Stimulated activated CD4-positive, alpha-beta T cell treated with anti-CD3 and anti-CD28 coated beads, Interleukin-12 subunit alpha, Interleukin-12 subunit beta, amount 100 ng/mL, for 48 hours (primary cell): ENCODE measurements around the gene NR5A1.

Experiments used
- DNase-seq, 3 donors: peaks; one replicate each; pipeline ENCODE4 v3.0.0-alpha.2; 2020; ENCODE audit warnings: low read depth in 2 of 3, low spot score in 1 of 3

Gene NR5A1

DNA sequence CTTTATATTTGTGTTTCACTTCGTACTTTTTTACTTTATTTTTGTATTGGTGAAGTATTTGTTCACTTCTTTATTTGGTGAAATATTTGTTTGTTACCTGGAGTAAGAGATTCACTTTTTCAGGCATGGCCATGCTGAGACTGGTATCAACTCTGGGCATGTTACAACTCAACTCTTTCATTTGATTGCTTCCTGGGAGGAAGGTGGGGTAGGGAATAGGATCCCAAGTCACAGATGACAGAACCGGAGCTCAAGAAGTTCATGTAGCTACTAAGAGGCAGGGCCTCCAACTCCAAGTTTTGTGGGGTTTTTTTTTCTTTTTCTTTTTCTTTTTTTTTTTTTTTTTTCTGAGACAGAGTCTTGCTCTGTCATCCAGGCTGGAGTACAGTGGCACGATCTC, 63.0 kb downstream of the NR5A1 start:
- no peak for DNase-seq

GRCh38 chr9:124443625-124444024, 63.6 kb downstream of the NR5A1 start:
- no peak for DNase-seq

DNA sequence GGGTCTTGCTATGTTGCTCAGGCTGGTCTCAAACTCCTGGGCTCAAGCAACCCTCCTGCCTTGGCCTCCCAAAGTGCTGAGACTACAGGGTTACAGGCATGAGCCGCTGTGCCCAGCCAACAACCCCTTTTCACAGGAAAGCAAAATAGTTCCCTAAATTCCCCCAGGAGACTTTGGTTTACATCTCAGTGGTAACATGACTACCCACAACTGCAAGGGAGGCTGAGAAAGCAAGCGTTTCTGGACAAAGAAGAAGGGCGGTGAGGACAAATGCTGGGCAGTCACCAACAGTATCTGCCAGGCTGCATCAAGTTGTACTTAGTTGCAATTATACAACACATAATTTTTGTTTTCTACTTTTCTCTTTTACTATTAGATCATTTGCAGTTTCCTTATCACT, 64.4 kb downstream of the NR5A1 start:
- no peak for DNase-seq

DNA sequence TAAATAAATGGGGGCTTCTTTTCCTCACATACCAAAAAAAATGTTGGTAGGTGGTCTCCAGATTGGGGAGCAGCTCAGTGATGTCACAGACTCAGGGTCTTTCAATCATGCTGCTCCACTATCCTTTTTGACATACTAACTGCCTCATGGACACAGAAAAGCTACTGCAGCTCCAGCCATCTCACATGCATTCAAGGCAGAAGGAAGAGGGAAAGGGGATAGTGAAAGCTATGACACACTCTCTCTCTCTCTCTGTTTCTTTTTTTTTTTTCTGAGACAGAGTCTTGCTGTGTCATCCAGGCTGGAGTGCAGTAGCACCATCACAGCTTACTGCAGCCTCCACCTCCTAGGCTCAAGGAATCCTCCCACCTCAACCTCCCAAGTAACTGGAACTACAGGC, 64.8 kb downstream of the NR5A1 start:
- DNase-seq: no peak

- no peak for DNase-seq
Measured at GRCh38 chr9:124441291-124441690, 65.9 kb downstream of the NR5A1 start.

DNA sequence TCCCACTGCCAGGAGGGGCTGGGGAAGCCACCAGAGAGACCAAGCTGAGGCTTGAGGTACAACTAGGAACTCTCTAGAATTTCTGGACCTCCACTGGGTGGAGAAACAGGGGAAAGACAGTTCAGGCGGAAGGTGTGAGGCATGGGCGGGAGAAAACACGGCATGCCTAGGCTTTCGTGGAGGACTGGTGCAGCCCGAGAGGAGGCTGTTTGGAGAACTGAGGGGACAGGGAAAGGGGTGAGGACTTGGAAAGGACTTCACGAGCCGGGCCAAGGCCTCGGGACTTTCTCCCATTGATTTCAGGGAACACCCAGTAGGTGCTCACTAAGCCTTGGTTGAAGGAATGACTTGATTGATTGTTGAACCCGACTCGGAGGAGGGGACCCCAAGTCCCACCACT, 66.4 kb downstream of the NR5A1 start:
- DNase-seq: no peak

- DNase-seq: no peak
Measured at GRCh38 chr9:124439686-124440243, 67.4 kb downstream of the NR5A1 start.

GRCh38 chr9:124439086-124439485, 68.1 kb downstream of the NR5A1 start:
- DNase-seq: no peak

- DNase-seq: no peak
Measured at GRCh38 chr9:124438091-124438490, 69.1 kb downstream of the NR5A1 start.

- no peak for DNase-seq
Measured at GRCh38 chr9:124437086-124437485, 70.1 kb downstream of the NR5A1 start.

GRCh38 chr9:124436320-124436719, 70.9 kb downstream of the NR5A1 start:
- no peak for DNase-seq
